Left ventricle myocardium inferior (tissue), 1 donor: ENCODE data around the gene CCDC50. TPM values are rescaled to one million over a fixed set of nuclear protein-coding genes. Genes with fewer than 3 reads are reported as not detected.
A peak's percentile ranks its signal among the peaks of the same experiment; 100 is the strongest.

Source experiments
- DNase-seq: peaks from one replicate; pipeline ENCODE4 v3.0.0-alpha.2; 2020
- H3K27ac ChIP-seq: fragments of 200-600 bp; replicated peaks from 2 replicates; pipeline ENCODE4 v1.8.0; 2021
- H3K27me3 ChIP-seq: fragments of 200-600 bp; 2 replicates; pipeline ENCODE4 v1.8.0; 2021; ENCODE audit warnings: low read depth
- H3K36me3 ChIP-seq: fragments of 200-600 bp; 2 replicates; pipeline ENCODE4 v1.8.0; 2021
- H3K4me1 ChIP-seq: fragments of 200-600 bp; 2 replicates; pipeline ENCODE4 v1.8.0; 2021
- H3K4me3 ChIP-seq: fragments of 200-600 bp; 2 replicates; pipeline ENCODE4 v1.8.0; 2021; ENCODE audit warnings: mild to moderate bottlenecking, moderate library complexity
- H3K9me3 ChIP-seq: fragments of 200-600 bp; replicated peaks from 2 replicates; pipeline ENCODE4 v1.8.0; 2021
- CTCF ChIP-seq: fragments of 200-600 bp; IDR thresholded peaks from 2 replicates; pipeline ENCODE4 v1.8.0; 2021; ENCODE audit warnings: antibody characterized with exemption, mild to moderate bottlenecking, borderline replicate concordance
- intact Hi-C: fragments of 100-400 bp; cut with micrococcal nuclease; formaldehyde crosslinking; loops from one replicate; pipeline ENCODE4 v1.11.0; 2022
- total RNA-seq: library from RNA; stranded (reverse); fragmentation: NEBNext Ultra II Directional; extraction: Animal tissue kit (Norgen Biotek cat#: 25700); gene quantifications from one replicate; pipeline ENCODE4 v1.2.1, GENCODE V29; 2021
- donor health status: DM: no; HTN: yes; CAD: no; lungs with severe emphysema.

CCDC50 gene
- total RNA-seq, 1 donor from 2014 or later, result 52.1 TPM

- intact Hi-C loops, result no loop called here
Measured at GRCh38 chr3:191320316-191320715, 8.9 kb upstream of the CCDC50 start.

DNA sequence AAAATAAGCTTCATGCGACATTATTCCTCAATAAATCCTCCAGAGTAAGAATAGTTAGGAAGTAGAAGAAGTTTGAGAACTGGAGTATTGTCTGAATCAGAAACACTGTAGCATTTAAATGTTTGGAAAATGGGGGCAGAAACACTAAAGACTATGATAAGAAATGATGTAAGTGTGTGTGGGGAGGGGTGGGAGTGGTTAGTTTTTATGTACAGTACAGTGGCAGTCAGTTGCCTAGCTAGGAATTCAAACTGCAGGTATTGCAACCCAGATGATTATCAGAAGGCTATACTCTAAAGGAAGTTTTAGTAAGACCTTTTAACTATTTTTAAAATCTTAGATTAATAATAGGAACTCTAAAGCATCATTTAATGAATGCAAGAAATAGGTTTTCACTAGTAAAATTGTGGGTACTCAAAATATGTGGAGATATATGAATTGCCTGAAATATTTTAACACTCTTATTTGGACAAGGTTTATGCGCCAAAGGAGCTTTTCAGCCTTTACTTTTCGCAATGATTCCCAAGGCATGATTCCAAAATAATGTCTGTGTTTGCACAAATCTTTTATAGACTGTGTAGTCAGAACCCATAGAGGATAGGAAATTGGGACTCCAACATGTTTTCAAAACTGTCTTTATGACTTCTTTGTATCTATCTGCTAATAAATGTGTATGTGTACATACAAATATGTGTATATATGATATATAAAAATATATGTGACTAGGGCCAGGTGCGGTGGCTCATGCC, 8.0 kb upstream of the CCDC50 start:
- H3K36me3 ChIP-seq, result no peaks in the 10 kb centered on the region
- H3K4me1 ChIP-seq, result no peaks in the 10 kb centered on the region
- DNase-seq, result no peak
- no peak overlapping the region for H3K4me3 ChIP-seq
- no peak for TF ChIP-seq CTCF
- no peak overlapping the region for H3K27ac ChIP-seq
- intact Hi-C loops, result no loop called here
- no peaks in the 10 kb centered on the region for H3K27me3 ChIP-seq
- peaks cover 3% of the 10 kb centered on the region for H3K9me3 ChIP-seq

More at GRCh38 chr3:191320316-191320715, 8.9 kb upstream of the CCDC50 start:
- no peak for DNase-seq
- TF ChIP-seq CTCF, result no peak
- Histone ChIP-seq H3K4me3 (no peak overlapping the region), H3K4me1 (no peaks in the 10 kb centered on the region), H3K27ac (no peak overlapping the region), H3K9me3 (peaks cover 3% of the 10 kb centered on the region), H3K27me3 (no peaks in the 10 kb centered on the region), H3K36me3 (no peaks in the 10 kb centered on the region)

- Histone ChIP-seq H3K4me1 (peaks cover 20% of the 10 kb centered on the region), H3K9me3 (no peaks in the 10 kb centered on the region), H3K36me3 (no peaks in the 10 kb centered on the region), H3K27me3 (no peaks in the 10 kb centered on the region), H3K27ac (no peak overlapping the region), H3K4me3 (no peak overlapping the region)
- TF ChIP-seq CTCF, result no peak
- no peak for DNase-seq
- intact Hi-C loops, result no loop called here
Measured at GRCh38 chr3:191324936-191325335, 4.3 kb upstream of the CCDC50 start.

GRCh38 chr3:191327526-191327925, 1.7 kb upstream of the CCDC50 start:
- peak overlapping the region; percentile 96 for H3K27ac ChIP-seq
- no peaks in the 10 kb centered on the region for H3K9me3 ChIP-seq
- H3K27me3 ChIP-seq, result no peaks in the 10 kb centered on the region
- H3K36me3 ChIP-seq, result no peaks in the 10 kb centered on the region
- H3K4me3 ChIP-seq, result no peak overlapping the region
- no peak for DNase-seq
- intact Hi-C loops, result no loop called here
- H3K4me1 ChIP-seq, result peaks cover 42% of the 10 kb centered on the region
- TF ChIP-seq CTCF, result no peak

DNA sequence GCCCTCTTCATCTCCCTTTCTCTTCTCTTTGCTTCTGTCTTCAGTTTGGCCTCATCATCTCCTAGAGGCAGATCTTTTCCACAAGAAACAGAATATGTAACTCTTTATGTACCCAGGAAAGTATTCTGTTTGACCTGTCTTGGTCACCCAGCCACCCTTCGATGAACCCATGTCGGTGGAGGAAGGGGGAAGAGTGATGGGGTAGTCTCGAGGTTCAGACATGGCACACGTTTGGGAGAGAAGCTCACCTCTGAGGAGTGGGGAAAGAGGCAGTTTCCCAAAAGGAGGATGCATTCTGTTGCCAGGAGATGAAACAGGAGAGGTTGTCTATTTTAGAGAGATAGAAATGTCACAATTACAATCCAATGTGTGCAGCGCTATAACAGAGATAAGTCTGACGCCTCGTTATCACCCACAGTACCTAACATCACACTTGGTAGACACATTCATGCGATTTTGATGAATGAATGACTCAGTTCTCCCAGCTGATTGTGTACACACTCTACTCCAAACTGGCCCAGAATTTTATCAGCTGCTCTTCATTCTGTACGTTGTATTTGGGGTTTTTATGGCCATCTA, 722 bp upstream of the CCDC50 start:
- H3K36me3 ChIP-seq, result no peaks in the 10 kb centered on the region

More for the DNA sequence above, 722 bp upstream of the CCDC50 start:
- no peak for DNase-seq
- no peaks in the 10 kb centered on the region for H3K9me3 ChIP-seq
- TF ChIP-seq CTCF, result no peak
- no peaks in the 10 kb centered on the region for H3K27me3 ChIP-seq
- H3K27ac ChIP-seq, result peak overlapping the region; percentile 96
- intact Hi-C loops, result no loop called here
- peak overlapping the region; percentile 94 for H3K4me3 ChIP-seq
- H3K4me1 ChIP-seq, result peaks cover 51% of the 10 kb centered on the region
